PC-9 (cell line): ENCODE results near the gene CFAP74. TPM values are rescaled to one million over a fixed set of nuclear protein-coding genes. Genes with fewer than 3 reads are reported as not detected.

Experiments
- BruUV-seq: library from RNA; stranded (reverse); fragments of 400-500 nt; replicated peaks from 2 replicates; lab custom pipeline; 2021; lab: Mats Ljungman, UMichigan
- CTCF ChIA-PET: fragments of 300-600 bp; sonication (Branson Sonifier 250); formaldehyde crosslinking; loops from one replicate; lab custom pipeline; 2022; ENCODE audit warnings: antibody characterized with exemption; lab: Charles Lee
- POLR2A ChIA-PET: fragments of 300-600 bp; sonication (Branson Sonifier 250); formaldehyde crosslinking; loops from one replicate; lab custom pipeline; 2022; ENCODE audit warnings: antibody characterized with exemption; ENCODE audit not compliant: unreplicated experiment; lab: Charles Lee
- DNase-seq, 2 experiments: peaks; one replicate each; pipeline versions ENCODE4 v3.0.0 to v3.0.0-alpha.2; 2015 to 2022; ENCODE audit warnings: mixed read lengths in 1 of 2
- H2AFZ ChIP-seq: fragments of 200-600 bp; sonication (generic); 2 replicates; pipeline ENCODE4 v1.8.1; 2017; ENCODE audit warnings: antibody characterized with exemption
- H3F3A ChIP-seq: fragments of 200-600 bp; sonication (generic); 2 replicates; pipeline ENCODE4 v1.8.1; 2017; ENCODE audit warnings: antibody characterized with exemption, mild to moderate bottlenecking, low read depth; ENCODE audit not compliant: insufficient read depth
- H3K27ac ChIP-seq: fragments of 200-600 bp; sonication (generic); 2 replicates; pipeline ENCODE4 v1.6.1; 2016; ENCODE audit warnings: mixed run types
- H3K27me3 ChIP-seq: fragments of 200-600 bp; sonication (generic); 2 replicates; pipeline ENCODE4 v1.6.1; 2016; ENCODE audit warnings: low read depth, mixed run types; ENCODE audit not compliant: insufficient read depth
- H3K36me3 ChIP-seq: fragments of 200-600 bp; sonication (generic); 2 replicates; pipeline ENCODE4 v1.6.1; 2016; ENCODE audit warnings: low read depth, mixed run types
- H3K4me1 ChIP-seq: fragments of 200-600 bp; sonication (generic); replicated peaks from 2 replicates; pipeline ENCODE4 v1.6.1; 2016; ENCODE audit warnings: mixed run types; ENCODE audit not compliant: insufficient read depth
- H3K4me2 ChIP-seq: fragments of 200-600 bp; sonication (generic); 2 replicates; pipeline ENCODE4 v1.6.1; 2017; ENCODE audit warnings: mixed run types
- H3K4me3 ChIP-seq: fragments of 200-600 bp; sonication (generic); 2 replicates; pipeline ENCODE4 v1.6.1; 2016; ENCODE audit warnings: mixed run types
- H3K79me2 ChIP-seq: fragments of 200-600 bp; sonication (generic); 2 replicates; pipeline ENCODE4 v1.6.1; 2017; ENCODE audit warnings: low read depth, mixed run types
- H3K9me2 ChIP-seq: fragments of 200-600 bp; sonication (generic); 2 replicates; pipeline ENCODE4 v1.8.1; 2017; ENCODE audit warnings: mild to moderate bottlenecking; ENCODE audit not compliant: insufficient read depth
- H3K9me3 ChIP-seq: fragments of 200-600 bp; sonication (generic); 2 replicates; pipeline ENCODE4 v1.8.1; 2016; ENCODE audit warnings: low read depth; ENCODE audit not compliant: insufficient read depth
- H4K20me1 ChIP-seq: fragments of 200-600 bp; sonication (generic); 2 replicates; pipeline ENCODE4 v1.8.1; 2017; ENCODE audit not compliant: insufficient read depth
- EZH2 ChIP-seq: fragments of 200-600 bp; sonication (generic); IDR thresholded peaks from 2 replicates; pipeline ENCODE4 v1.8.0; 2017; ENCODE audit warnings: antibody characterized with exemption, low read depth
- intact Hi-C: fragments of 100-400 bp; cut with micrococcal nuclease; formaldehyde crosslinking; loops from one replicate; pipeline ENCODE4 v1.10.0; 2022; ENCODE audit not compliant: unreplicated experiment
- total RNA-seq: library from RNA; stranded (reverse); gene quantifications from 2 replicates; pipeline ENCODE4 v1.2.3, GENCODE V29; 2021
- TF ChIP-seq, protein P1 (sequence below): fragments of 200-600 bp; sonication (generic); conservative IDR thresholded peaks from 2 replicates; pipeline ENCODE4 v1.6.1; 2017; ENCODE audit warnings: mixed run types, antibody characterized with exemption, mild to moderate bottlenecking, moderate library complexity

CFAP74 gene
- total RNA-seq, 1 experiment from 2014 or later, result 2.8 TPM

DNA sequence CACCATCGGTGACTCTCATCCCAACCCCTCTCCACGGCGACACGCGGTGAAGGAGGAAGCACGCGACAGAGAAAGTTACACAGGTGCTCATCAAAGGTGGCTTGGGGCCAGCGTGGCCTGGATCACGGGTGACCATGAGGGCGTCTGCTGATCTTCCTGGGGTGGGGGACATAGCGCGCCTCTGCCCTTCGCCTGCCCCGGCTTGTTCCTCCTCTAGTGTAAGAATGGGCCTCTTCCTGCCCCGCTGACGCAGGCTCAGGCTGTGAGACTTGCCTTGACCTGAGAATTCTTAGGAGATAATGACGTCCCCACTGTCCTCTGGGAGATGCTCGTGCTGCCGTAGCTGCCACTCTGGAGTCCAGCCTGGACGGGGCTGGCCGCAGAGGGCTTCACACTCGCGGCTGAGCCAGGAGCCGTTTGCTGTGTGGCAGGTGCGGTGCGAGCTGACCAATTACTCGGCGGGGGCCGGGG lies 45.5 kb downstream of the CFAP74 start:
- ChIA-PET POLR2A (no interaction called here), CTCF (no interaction called here)
- H3K9me3 ChIP-seq, result no peaks in the 10 kb centered on the region
- DNase-seq, result no peak
- no peaks in the 10 kb centered on the region for H4K20me1 ChIP-seq
- H3K79me2 ChIP-seq, result no peaks in the 10 kb centered on the region
- H3K4me1 ChIP-seq, result no peaks in the 10 kb centered on the region
- no TSS peak for BruUV-seq
- H3K36me3 ChIP-seq, result no peaks in the 10 kb centered on the region
- peaks cover 49% of the 10 kb centered on the region for H3K27me3 ChIP-seq
- H3F3A ChIP-seq, result no peaks in the 10 kb centered on the region
- H3K4me2 ChIP-seq, result no peak overlapping the region
- no peak overlapping the region for H2AFZ ChIP-seq
- no peak overlapping the region for H3K27ac ChIP-seq
- no peaks in the 10 kb centered on the region for H3K9me2 ChIP-seq
- TF ChIP-seq EZH2, result no peak
- TF ChIP-seq, protein P1, sequence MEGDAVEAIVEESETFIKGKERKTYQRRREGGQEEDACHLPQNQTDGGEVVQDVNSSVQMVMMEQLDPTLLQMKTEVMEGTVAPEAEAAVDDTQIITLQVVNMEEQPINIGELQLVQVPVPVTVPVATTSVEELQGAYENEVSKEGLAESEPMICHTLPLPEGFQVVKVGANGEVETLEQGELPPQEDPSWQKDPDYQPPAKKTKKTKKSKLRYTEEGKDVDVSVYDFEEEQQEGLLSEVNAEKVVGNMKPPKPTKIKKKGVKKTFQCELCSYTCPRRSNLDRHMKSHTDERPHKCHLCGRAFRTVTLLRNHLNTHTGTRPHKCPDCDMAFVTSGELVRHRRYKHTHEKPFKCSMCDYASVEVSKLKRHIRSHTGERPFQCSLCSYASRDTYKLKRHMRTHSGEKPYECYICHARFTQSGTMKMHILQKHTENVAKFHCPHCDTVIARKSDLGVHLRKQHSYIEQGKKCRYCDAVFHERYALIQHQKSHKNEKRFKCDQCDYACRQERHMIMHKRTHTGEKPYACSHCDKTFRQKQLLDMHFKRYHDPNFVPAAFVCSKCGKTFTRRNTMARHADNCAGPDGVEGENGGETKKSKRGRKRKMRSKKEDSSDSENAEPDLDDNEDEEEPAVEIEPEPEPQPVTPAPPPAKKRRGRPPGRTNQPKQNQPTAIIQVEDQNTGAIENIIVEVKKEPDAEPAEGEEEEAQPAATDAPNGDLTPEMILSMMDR, result no peak
- H3K4me3 ChIP-seq, result no peak overlapping the region
- intact Hi-C loops, result no loop called here

DNA sequence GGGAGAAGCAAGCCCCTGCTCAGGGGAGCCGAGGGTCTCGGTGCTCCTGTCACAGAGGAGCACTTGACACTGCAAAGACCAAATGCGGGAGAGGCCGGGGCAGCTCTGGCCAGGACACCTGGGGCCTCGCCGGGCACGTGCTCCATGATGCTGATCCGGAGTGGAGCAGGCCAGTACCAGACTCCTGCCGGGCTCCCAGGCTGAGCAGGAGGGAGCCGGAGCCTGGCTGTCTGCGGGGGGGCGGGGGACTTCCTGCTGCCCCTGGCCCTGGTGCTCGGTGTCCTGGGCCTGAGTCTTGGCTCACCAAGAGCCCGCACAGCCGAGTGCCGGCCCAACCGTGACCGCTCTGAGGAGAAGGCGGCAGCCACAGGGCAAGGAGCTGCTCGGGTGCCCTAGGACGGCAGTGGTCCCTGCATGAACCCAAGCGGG lies 46.0 kb downstream of the CFAP74 start:
- no peak overlapping the region for H2AFZ ChIP-seq
- no peaks in the 10 kb centered on the region for H3K9me3 ChIP-seq
- no peaks in the 10 kb centered on the region for H3K36me3 ChIP-seq
- BruUV-seq, result no TSS peak
- intact Hi-C loops, result no loop called here
- no peaks in the 10 kb centered on the region for H3K4me1 ChIP-seq
- H3K4me3 ChIP-seq, result no peak overlapping the region
- CTCF ChIA-PET, result no interaction called here
- H3K9me2 ChIP-seq, result no peaks in the 10 kb centered on the region
- H3K27ac ChIP-seq, result no peak overlapping the region
- TF ChIP-seq, protein P1, result no peak
- no peak for TF ChIP-seq EZH2
- no peak overlapping the region for H3K4me2 ChIP-seq
- peaks cover 49% of the 10 kb centered on the region for H3K27me3 ChIP-seq
- DNase-seq, result no peak
- POLR2A ChIA-PET, result no interaction called here
- H4K20me1 ChIP-seq, result no peaks in the 10 kb centered on the region
- no peaks in the 10 kb centered on the region for H3K79me2 ChIP-seq
- no peaks in the 10 kb centered on the region for H3F3A ChIP-seq

DNA sequence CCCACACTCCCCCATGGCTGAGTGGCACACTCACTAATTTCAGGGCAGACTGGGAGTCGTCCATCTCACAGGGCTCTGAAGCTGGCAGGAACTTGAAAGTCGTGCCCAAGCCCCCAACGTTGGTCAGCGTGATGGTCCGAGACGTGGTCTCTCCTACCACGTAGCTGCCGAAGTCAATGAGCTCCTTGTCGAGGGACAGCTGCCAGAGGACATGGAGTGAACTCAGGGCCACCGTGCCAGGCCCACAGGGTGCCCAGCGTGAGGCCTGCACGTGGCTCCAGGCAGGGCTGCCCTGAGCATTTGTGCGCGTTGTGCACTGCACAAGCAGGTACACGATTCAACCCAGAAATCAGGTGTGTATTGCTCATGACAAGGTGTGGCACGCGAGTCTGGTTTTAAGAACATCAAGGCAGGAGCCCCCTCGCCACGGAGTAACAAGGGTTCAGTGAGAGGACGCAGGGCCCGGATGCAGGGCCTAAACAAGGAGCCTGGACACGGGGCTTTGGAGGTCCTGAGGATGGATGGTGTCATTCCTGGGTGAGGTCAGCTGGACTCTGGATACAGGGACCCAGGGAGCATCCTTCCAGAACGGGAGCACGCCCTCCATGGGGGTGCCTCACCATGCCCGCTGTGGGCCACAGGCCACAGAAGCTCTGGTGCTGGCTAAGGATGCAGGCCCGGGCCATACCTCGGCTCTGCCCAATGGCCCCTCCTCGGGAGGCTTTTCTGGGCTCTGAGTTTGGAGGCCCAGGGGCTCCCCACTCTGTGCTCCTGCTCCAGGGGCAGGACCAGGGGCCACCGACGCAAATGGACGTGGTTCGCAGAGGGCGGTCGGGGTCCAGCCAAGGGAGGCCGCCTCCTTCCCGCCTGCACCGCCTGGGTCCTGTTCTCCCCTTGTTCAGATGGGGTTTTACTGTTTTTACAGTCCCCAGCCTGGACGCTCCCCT lies 46.7 kb downstream of the CFAP74 start:
- Histone ChIP-seq H4K20me1 (no peaks in the 10 kb centered on the region), H3K9me3 (no peaks in the 10 kb centered on the region), H3K4me2 (no peak overlapping the region), H2AFZ (no peak overlapping the region), H3K79me2 (no peaks in the 10 kb centered on the region), H3K4me3 (no peak overlapping the region), H3K4me1 (no peaks in the 10 kb centered on the region), H3K27ac (no peak overlapping the region), H3K27me3 (peaks cover 54% of the 10 kb centered on the region), H3F3A (no peaks in the 10 kb centered on the region), H3K9me2 (no peaks in the 10 kb centered on the region), H3K36me3 (no peaks in the 10 kb centered on the region)
- intact Hi-C loops, result no loop called here
- no peak for DNase-seq
- no peak for TF ChIP-seq EZH2
- TF ChIP-seq, protein P1, result no peak
- no TSS peak for BruUV-seq
- ChIA-PET CTCF (no interaction called here), POLR2A (no interaction called here)
